GM18502 (cell line): ENCODE measurements around the gene OR2A14.
A peak's percentile ranks its signal among the peaks of the same experiment; 100 is the strongest.
"Not testable (repeated sequence)": the region's sequence is repeated elsewhere in the genome, so short reads cannot be mapped to it uniquely, and the experiment has no call there.

Source experiments
- ATAC-seq: cut with Tn5 transposase; IDR thresholded peaks from one replicate; pipeline ENCODE4 v1.9.1; 2021; ENCODE audit warnings: mild to moderate bottlenecking; ENCODE audit not compliant: unreplicated experiment, poor library complexity

OR2A14 gene

GRCh38 chr7:144144426-144144825, 21.4 kb downstream of the OR2A14 start:
- ATAC-seq, result no peak

DNA sequence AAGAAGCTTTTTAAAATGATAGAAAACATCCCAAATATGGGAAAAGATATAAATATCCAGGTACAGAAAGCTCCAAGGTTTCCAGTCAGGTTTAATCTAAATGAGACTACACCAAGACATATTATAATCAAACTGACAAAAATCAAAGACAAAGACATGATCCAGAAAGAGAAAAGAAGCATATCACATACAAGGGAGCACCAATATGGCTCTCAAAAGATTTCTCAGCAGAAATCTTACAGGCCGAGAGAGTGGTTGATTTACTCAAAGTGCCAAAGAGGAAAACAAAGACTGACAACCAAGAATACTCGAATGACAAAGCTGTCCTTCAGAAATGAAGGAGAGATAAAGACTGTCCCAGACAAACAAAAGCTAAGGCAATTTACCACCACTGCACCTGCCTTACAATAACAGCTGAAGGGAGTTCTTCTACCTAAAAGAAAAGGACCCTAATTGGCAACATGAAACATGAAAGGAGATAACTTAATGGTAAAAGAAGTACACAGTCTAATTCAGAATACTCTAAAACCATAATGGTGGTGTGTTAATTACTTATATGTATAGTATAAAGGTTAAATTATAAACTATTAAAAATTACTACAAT, 25.4 kb downstream of the OR2A14 start:
- ATAC-seq, result no peak

- ATAC-seq, result no peak
Measured at GRCh38 chr7:144158861-144159260, 35.9 kb downstream of the OR2A14 start.

DNA sequence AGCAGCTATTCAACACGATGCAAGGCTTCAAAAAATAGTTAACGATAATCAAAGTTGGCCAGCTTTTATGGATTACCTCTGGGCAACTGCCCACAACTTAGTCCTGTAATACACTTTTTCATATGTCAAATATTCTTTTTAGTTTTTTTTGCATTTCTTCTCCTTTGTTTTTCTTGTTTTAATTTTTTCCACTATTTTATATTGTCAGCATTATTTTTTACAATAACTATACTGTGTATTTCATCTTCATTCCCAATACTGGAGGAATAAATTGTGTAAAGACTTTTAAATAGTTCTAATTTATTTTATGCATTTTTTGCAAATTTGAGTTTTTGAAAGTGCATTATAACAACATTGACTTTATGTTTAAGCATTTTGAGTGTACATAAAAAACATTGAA, 41.8 kb downstream of the OR2A14 start:
- ATAC-seq, result no peak

DNA sequence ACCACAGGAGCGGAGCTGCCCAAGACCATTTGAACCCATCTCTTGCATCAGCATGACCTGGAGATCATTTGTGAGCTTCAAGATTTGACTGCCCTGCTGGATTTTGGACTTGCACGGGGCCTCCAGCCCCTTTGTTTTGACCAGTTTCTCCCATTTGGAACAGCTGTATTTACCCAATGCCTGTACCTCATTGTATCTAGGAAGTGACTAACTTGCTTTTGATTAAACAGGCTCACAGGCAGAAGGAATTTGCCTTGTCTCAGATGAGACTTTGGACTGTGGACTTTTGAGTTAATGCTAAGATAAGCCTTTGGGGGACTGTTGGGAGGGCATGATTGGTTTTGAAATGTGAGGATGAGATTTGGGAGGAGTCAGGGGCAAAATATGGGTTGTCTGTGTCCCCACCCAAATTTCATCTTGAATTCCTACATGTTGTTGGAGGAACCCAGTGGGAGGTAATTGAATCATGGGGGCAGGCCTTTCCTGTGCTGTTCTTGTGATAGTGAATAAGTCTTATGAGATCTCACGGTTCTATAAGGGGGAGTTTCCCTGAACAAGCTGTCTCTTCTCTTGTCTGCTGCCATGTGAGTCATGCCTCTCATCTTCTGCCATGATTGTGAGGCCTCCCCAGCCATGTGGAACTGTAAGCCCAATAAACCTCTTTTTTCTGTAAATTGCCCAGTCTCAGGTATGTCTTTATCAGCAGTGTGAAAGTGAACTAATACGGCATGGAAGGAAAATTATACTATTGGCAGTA, 48.8 kb downstream of the OR2A14 start:
- not testable (repeated sequence) for ATAC-seq

DNA sequence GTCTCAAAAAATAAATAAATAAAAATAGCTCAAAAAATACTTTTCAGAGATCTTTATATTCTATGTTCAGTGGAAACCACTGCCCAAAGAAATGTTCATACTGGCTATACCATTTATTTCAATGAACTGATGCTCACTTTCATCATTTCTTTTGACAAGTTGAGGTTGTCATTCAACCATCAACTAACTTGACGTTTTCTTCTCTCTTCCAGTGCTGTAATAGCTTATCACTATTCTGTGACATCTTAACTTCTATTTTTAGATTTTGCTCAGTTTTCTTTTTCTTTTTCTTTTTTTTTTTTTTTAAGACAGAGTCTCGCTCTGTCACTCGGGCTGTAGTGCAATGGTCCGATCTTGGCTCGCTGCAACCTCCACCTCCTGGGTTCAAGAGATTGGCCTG, 51.6 kb downstream of the OR2A14 start:
- ATAC-seq, result no peak

DNA sequence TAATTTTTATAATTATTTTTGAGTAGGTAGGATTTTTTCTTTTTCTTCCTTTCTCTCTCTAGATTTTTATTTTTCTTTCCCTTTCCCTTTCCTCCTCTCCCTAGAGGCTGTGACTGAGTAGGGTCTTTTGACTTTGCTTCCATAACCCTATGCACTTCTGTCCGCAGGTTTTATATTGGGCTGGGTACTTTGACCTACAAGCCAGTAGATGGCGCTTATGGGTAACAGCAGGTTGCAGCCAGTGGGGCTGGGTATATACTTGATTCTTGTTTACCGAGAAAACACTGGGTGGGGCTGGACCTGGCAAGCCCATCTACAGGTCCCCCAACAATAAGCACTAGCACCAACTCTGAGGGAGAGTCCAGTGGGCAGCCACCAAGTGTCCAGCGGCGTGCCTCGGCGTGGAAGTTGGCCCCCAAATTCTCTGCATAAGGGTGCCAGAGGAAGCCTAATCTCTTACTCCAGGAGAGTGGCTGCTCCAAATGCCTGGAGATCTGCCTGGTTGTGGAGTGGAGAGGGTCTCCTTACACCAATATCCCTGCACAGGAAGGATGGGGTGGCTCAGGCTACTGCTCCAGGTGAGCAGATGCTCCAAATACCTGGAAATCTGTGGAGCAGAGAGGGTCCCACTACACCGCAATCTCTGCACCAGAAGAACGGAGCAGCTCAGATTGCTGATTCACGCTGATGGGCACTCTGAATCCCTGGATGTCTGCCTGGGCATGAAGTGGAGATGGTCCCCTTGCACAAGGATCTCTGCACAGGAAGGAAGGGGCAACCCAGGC, 55.6 kb downstream of the OR2A14 start:
- peak; percentile 95 for ATAC-seq

DNA sequence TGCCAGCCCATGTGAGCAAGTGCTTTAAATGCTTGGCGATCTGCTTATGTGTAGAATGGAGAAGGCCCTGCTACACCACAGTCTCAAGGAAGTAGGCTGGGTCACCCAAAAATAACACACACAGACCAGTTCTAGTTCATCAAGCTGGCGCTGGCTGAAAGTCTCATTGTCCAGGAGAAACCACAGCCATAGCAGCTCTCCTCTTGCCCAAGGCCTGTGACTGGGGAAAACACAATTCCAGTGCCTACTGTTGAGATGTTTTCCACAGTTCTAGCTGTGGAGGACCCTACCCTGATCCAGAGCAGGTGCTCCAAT, 56.1 kb downstream of the OR2A14 start:
- peak; percentile 42 for ATAC-seq
